Peyer's patch (tissue), 4 donors: ENCODE measurements around the gene ZNF808.
"Not testable (repeated sequence)": the region's sequence is repeated elsewhere in the genome, so short reads cannot be mapped to it uniquely, and the experiment has no call there.

Source experiments
- POLR2A ChIP-seq, 2 donors: fragments of 450-650 bp; IDR thresholded peaks; one replicate each; pipeline ENCODE4 v1.5.1; 2017; ENCODE audit warnings: antibody characterized with exemption in 2 of 2, mild to moderate bottlenecking in 2 of 2, moderate library complexity in 2 of 2
- TF ChIP-seq, protein P1 (sequence below), 6 experiments: fragments of 450-650 bp in 4 of 6; fragments of 200-600 bp in 2 of 6; sonication (generic) in 1 of 6; IDR thresholded peaks; one replicate each; pipeline ENCODE4 v1.5.1; 2017 to 2019; ENCODE audit warnings: antibody characterized with exemption in 6 of 6, mild to moderate bottlenecking in 3 of 6, moderate library complexity in 1 of 6

DNA sequence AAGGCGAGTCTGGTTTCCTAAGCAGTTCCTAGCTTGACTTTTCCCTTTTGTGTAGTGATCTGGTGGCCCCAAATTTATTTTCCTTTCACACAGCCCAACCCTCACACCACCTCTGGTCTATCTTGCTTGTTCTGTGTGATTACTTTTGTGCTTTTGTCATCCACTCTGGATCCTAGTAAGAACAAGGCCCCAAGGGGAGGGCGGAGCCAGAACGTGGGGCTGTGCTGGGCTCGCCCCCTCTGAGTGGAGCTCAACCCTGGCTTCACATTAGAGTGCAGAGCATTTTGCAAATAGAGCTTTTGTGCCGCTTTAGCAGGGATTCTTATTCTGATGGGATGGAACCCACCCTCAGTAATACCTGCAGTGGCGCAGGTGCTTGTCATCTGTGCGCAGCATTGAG lies 42.4 kb upstream of the ZNF808 start:
- TF ChIP-seq, protein P1, sequence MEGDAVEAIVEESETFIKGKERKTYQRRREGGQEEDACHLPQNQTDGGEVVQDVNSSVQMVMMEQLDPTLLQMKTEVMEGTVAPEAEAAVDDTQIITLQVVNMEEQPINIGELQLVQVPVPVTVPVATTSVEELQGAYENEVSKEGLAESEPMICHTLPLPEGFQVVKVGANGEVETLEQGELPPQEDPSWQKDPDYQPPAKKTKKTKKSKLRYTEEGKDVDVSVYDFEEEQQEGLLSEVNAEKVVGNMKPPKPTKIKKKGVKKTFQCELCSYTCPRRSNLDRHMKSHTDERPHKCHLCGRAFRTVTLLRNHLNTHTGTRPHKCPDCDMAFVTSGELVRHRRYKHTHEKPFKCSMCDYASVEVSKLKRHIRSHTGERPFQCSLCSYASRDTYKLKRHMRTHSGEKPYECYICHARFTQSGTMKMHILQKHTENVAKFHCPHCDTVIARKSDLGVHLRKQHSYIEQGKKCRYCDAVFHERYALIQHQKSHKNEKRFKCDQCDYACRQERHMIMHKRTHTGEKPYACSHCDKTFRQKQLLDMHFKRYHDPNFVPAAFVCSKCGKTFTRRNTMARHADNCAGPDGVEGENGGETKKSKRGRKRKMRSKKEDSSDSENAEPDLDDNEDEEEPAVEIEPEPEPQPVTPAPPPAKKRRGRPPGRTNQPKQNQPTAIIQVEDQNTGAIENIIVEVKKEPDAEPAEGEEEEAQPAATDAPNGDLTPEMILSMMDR (IDR thresholded peaks at IDR 0.05), result not testable (repeated sequence)
- not testable (repeated sequence) for TF ChIP-seq POLR2A (IDR thresholded peaks at IDR 0.05)
